K562 (cell line): ENCODE data around the gene GLRA3. TPM values are rescaled to one million over a fixed set of nuclear protein-coding genes. Genes with fewer than 3 reads are reported as not detected.

Source experiments
- ATAC-seq: fragments of 200-7000 bp; cut with Tn5 transposase; 3 replicates; pipeline ENCODE4 v1.9.1; 2020; ENCODE audit warnings: moderate library complexity
- BruUV-seq: library from RNA; stranded (reverse); fragments of 400-500 nt; replicated peaks from 2 replicates; lab custom pipeline; 2021; lab: Mats Ljungman, UMichigan
- CTCF ChIA-PET: fragments of 300-600 bp; formaldehyde crosslinking; extraction: SDS; loops from one replicate; lab custom pipeline; 2021; ENCODE audit warnings: low intra/inter-chr PET ratio; lab: Yijun Ruan, JAX
- POLR2A ChIA-PET: fragments of 300-600, 350-650 bp; sonication (Branson Sonifier 250); formaldehyde crosslinking; extraction: SDS; loops from one replicate; lab custom pipeline; 2021; ENCODE audit warnings: antibody characterized with exemption, inconsistent platforms; lab: Yijun Ruan, JAX
- DNase-seq, 4 experiments: peaks; one replicate each; pipeline versions ENCODE4 v3.0.0 to v3.0.0-alpha.2; 2011 to 2018; ENCODE audit warnings: low spot score in 3 of 4, mixed read lengths in 3 of 4; ENCODE audit errors: extremely low read depth in 1 of 4
- FAIRE-seq: peaks from 2 replicates; lab custom pipeline; 2011; peaks lifted over from hg19 to GRCh38; lab: Jason Lieb, UNC
- H2AFZ ChIP-seq: 2 replicates; pipeline ENCODE4 v1.6.0; 2011; ENCODE audit warnings: low read depth, low read length, control low read depth, inconsistent platforms
- H3K27ac ChIP-seq: fragments of 200-600 bp; 3 replicates; pipeline ENCODE4 v1.8.0; 2011; ENCODE audit warnings: low read depth, mild to moderate bottlenecking, control low read depth, inconsistent platforms, low read length, moderate library complexity, mixed read lengths; ENCODE audit errors: extremely low read depth
- H3K27me3 ChIP-seq, 2 experiments: fragments of 300-600 bp in 1 of 2; 2 replicates in 1 of 2; 3 replicates in 1 of 2; pipeline versions ENCODE4 v1.6.0 to v1.8.0; 2011; ENCODE audit warnings: inconsistent platforms in 2 of 2, low read length in 2 of 2, mild to moderate bottlenecking in 1 of 2, mixed read lengths in 1 of 2, moderate library complexity in 1 of 2; ENCODE audit not compliant: control insufficient read depth in 2 of 2, insufficient read depth in 2 of 2
- H3K36me3 ChIP-seq: fragments of 300-600 bp; 3 replicates; pipeline ENCODE4 v1.8.0; 2011; ENCODE audit warnings: mild to moderate bottlenecking, low read length, inconsistent platforms; ENCODE audit not compliant: control insufficient read depth, insufficient read depth
- H3K4me1 ChIP-seq, 2 experiments: fragments of 200-600 bp in 1 of 2; replicated peaks in 1 of 2; 2 replicates in 1 of 2; 3 replicates in 1 of 2; pipeline versions ENCODE4 v1.5.1 to v1.8.0; 2011; ENCODE audit warnings: inconsistent platforms in 2 of 2, low read length in 2 of 2, mild to moderate bottlenecking in 1 of 2, mixed read lengths in 1 of 2, moderate library complexity in 1 of 2; ENCODE audit not compliant: control insufficient read depth in 2 of 2, insufficient read depth in 2 of 2
- H3K4me2 ChIP-seq: 2 replicates; pipeline ENCODE4 v1.6.1; 2011; ENCODE audit warnings: low read length, control low read depth, inconsistent platforms, mixed read lengths; ENCODE audit not compliant: insufficient read depth
- H3K4me3 ChIP-seq: fragments of 200-600 bp; sonication (generic), shearing (Covaris generic); 2 replicates; pipeline ENCODE4 v1.5.1; 2016; ENCODE audit warnings: control low read depth, inconsistent platforms
- H3K79me2 ChIP-seq: fragments of 200-600 bp; 3 replicates; pipeline ENCODE4 v1.8.0; 2011; ENCODE audit warnings: low read length, inconsistent platforms; ENCODE audit not compliant: control insufficient read depth, insufficient read depth
- H3K9ac ChIP-seq, 2 experiments: 2 replicates each; pipeline versions ENCODE4 v1.6.0 to v1.6.1; 2011; ENCODE audit warnings: low read depth in 2 of 2, low read length in 2 of 2, control low read depth in 1 of 2, inconsistent platforms in 1 of 2, mild to moderate bottlenecking in 1 of 2, mixed read lengths in 1 of 2; ENCODE audit not compliant: insufficient read depth in 1 of 2
- H3K9me1 ChIP-seq: one replicate; pipeline ENCODE4 v1.6.0; 2011; ENCODE audit warnings: inconsistent platforms, mild to moderate bottlenecking, low read length, moderate library complexity; ENCODE audit not compliant: control insufficient read depth, insufficient read depth
- H3K9me3 ChIP-seq: replicated peaks from 2 replicates; pipeline ENCODE4 v1.5.1; 2011; ENCODE audit warnings: low read depth, low read length, inconsistent platforms; ENCODE audit not compliant: control insufficient read depth, insufficient read depth
- H4K20me1 ChIP-seq: replicated peaks from 2 replicates; pipeline ENCODE4 v1.6.1; 2011; ENCODE audit warnings: low read length, inconsistent platforms, mixed read lengths; ENCODE audit not compliant: control insufficient read depth, insufficient read depth
- C11orf30 ChIP-seq: fragments of 450-650 bp; IDR thresholded peaks from 2 replicates; pipeline ENCODE4 v1.6.1; 2016; ENCODE audit warnings: low read depth, mild to moderate bottlenecking
- FOSL1 ChIP-seq: fragments of 200-800 bp; sonication (Bioruptor generic); conservative IDR thresholded peaks from 2 replicates; pipeline ENCODE4 v1.6.1; 2016; ENCODE audit warnings: missing genetic modification characterization, missing compliant biosample characterization
- GATAD2A ChIP-seq: fragments of 450-650 bp; IDR thresholded peaks from 2 replicates; pipeline ENCODE4 v1.6.1; 2017
- IRF2 ChIP-seq: sonication (generic); formaldehyde crosslinking; IDR thresholded peaks from 2 replicates; pipeline ENCODE4 v1.8.1; 2022; ENCODE audit warnings: mild to moderate bottlenecking, missing genetic modification reagents
- KAT7 ChIP-seq: sonication (generic); formaldehyde crosslinking; IDR thresholded peaks from 2 replicates; pipeline ENCODE4 v1.8.0; 2022; ENCODE audit warnings: missing genetic modification reagents, mild to moderate bottlenecking, borderline replicate concordance
- MED1 ChIP-seq: sonication (generic); formaldehyde crosslinking; IDR thresholded peaks from 2 replicates; pipeline ENCODE4 v1.8.1; 2023; ENCODE audit warnings: missing genetic modification reagents, borderline replicate concordance
- MEF2A ChIP-seq: IDR thresholded peaks from 2 replicates; pipeline ENCODE4 v1.6.1; 2011; ENCODE audit warnings: low read depth, mild to moderate bottlenecking, low read length, moderate library complexity; ENCODE audit not compliant: control insufficient read depth
- MEF2D ChIP-seq: conservative IDR thresholded peaks from 2 replicates; pipeline ENCODE4 v1.6.1; 2016; ENCODE audit warnings: low read depth, missing genetic modification characterization, missing compliant biosample characterization
- OTX1 ChIP-seq: fragments of 450-650 bp; formaldehyde crosslinking; IDR thresholded peaks from 2 replicates; pipeline ENCODE4 v1.4.0; 2022; ENCODE audit warnings: mild to moderate bottlenecking
- RBM17 ChIP-seq: fragments of 200-400 bp; formaldehyde crosslinking; IDR thresholded peaks from 2 replicates; pipeline ENCODE4 v1.6.1; 2017; ENCODE audit warnings: low read depth, mild to moderate bottlenecking, low read length, borderline replicate concordance
- SIRT6 ChIP-seq: IDR thresholded peaks from one replicate; pipeline ENCODE4 v1.6.1; 2012; ENCODE audit warnings: low read depth, mild to moderate bottlenecking, control low read depth, inconsistent platforms, low read length, moderate library complexity
- ZNF431 ChIP-seq: sonication (generic); formaldehyde crosslinking; IDR thresholded peaks from 2 replicates; pipeline ENCODE4 v1.8.0; 2022; ENCODE audit warnings: mild to moderate bottlenecking, missing genetic modification reagents
- WGBS: fragments of 100-300 bp; shearing (Covaris generic); methylation state at CpG from one replicate; pipeline ENCODE4 v1.1.6; 2016; ENCODE audit warnings: low coverage, mixed read lengths; ENCODE audit not compliant: insufficient coverage; ENCODE audit errors: missing lambda C conversion rate; 5-methylcytosine and 5-hydroxymethylcytosine counted together
- in situ Hi-C: fragments of 300-500 bp; cut with MboI; formaldehyde crosslinking; loops from 4 replicates; pipeline ENCODE4 v1.15.0; 2018; ENCODE audit warnings: inconsistent platforms, mixed read lengths
- intact Hi-C: fragments of 100-400 bp; cut with micrococcal nuclease; formaldehyde crosslinking; loops from 2 replicates; pipeline ENCODE4 v1.14.2; 2022
- polyA plus RNA-seq, 8 experiments: library from polyadenylated mRNA; depleted of rRNA in 4 of 8; stranded (reverse) in 5 of 8; unstranded in 3 of 8; fragments of >200 nt; fragmentation: Nextera tagmentation in 2 of 8; fragmentation: Illumina TruSeq in 1 of 8; extraction: Ambion mirVana in 2 of 8; extraction: Trizol in 1 of 8; gene quantifications; 2 replicates each; pipeline versions ENCODE4 v1.2.1 to v1.2.3, GENCODE V29; 2011 to 2014; ENCODE audit warnings: inconsistent platforms in 1 of 8, missing spikeins in 1 of 8
- total RNA-seq, 7 experiments: library from RNA; depleted of rRNA in 6 of 7; stranded (reverse); fragments of >200 nt in 6 of 7; fragmentation: Illumina TruSeq in 2 of 7; extraction: Trizol in 2 of 7; gene quantifications; 2 replicates each; pipeline versions ENCODE4 v1.2.1 to v1.2.3, GENCODE V29; 2011 to 2021; ENCODE audit warnings: low replicate concordance in 1 of 7
- TF ChIP-seq, protein P1 (sequence below): fragments of 200-400 bp; formaldehyde crosslinking; IDR thresholded peaks from 2 replicates; pipeline ENCODE4 v1.6.1; 2017; ENCODE audit warnings: mild to moderate bottlenecking, low read depth, low read length, moderate library complexity
- TF ChIP-seq, protein P2 (sequence below): fragments of 250-450 bp; sonication (Bioruptor Pico); IDR thresholded peaks from 2 replicates; pipeline ENCODE4 v1.4.0; 2020; ENCODE audit warnings: mild to moderate bottlenecking

The GLRA3 gene
- total and polyA plus RNA-seq, 9 of the 15 experiments (the other 6 are each of a cell fraction or from before 2014, with no cell fraction given), result 0.06 to 0.14 (median 0.08) TPM; not detected in 2

DNA sequence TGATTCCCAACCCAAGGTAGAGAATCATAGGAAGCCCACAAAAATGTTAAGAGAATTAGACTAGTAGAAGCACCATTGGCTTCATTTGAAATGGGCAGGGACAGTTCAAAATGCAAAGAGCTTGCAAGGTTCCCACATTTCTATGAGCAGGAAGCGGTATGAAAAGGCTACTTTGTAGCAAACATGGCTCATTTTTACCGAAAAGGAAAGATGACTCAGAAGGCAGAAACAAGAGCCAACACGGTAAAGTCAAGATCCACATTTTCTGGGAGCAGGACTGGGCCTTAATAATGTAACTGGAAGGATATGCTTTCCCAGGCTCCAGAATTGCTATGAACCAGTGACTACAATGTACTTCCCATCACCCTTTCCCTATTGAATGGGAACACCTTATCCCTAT lies 89.5 kb downstream of the GLRA3 start:
- no peaks in the 10 kb centered on the region for H3K27me3 ChIP-seq
- H2AFZ ChIP-seq, result peak overlapping the region; percentile 42; the same call in 1 of the 2 replicates
- ChIA-PET CTCF (no interaction called here), POLR2A (no interaction called here)
- FAIRE-seq (no peak), DNase-seq (no peak), ATAC-seq (no peak)
- TF ChIP-seq MED1 (CRISPR knock-in tag) (no peak), MEF2D (tag) (no peak), MEF2A (peak; percentile 50; the same call in 1 of the 2 replicates)
- 16% methylated on average over 3 of the region's 3 CpGs for WGBS
- H3K9me1 ChIP-seq, result no peaks in the 10 kb centered on the region
- H3K4me2 ChIP-seq, result no peak overlapping the region
- no peaks in the 10 kb centered on the region; the same call in 1 of the 2 replicates for H3K9me3 ChIP-seq
- H3K27ac ChIP-seq, result no peak overlapping the region
- in situ Hi-C loops (no loop called here), intact Hi-C loops (no loop called here)
- no TSS peak for BruUV-seq
- no peaks in the 10 kb centered on the region for H3K4me1 ChIP-seq
- no peaks in the 10 kb centered on the region for H4K20me1 ChIP-seq
- H3K4me3 ChIP-seq, result no peak overlapping the region
- no peak overlapping the region for H3K9ac ChIP-seq
- H3K36me3 ChIP-seq, result no peaks in the 10 kb centered on the region
- no peaks in the 10 kb centered on the region for H3K79me2 ChIP-seq

DNA sequence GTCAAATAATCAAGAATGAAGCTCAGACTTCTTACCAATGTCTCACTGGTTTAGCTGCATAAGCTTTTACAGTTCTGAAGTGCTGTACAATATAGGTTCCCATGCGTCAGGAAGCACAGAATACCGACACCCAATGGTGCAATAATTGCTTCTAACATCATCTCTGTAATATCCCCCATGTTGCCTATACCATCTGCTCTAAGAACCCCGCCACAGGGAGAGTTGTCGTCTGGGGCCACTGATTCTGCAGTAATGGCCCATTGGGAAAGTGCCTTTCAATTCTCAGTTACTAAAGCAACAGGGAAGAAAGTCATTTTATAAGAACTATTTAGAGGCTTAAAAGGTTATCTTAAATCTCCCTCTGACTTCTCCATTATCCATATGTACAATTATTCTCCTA lies 94.9 kb downstream of the GLRA3 start:
- WGBS, result 63% methylated on average over 4 of the region's 4 CpGs
- Histone ChIP-seq H3K9me1 (no peaks in the 10 kb centered on the region), H3K4me2 (no peak overlapping the region), H3K27me3 (no peaks in the 10 kb centered on the region), H4K20me1 (no peaks in the 10 kb centered on the region), H3K27ac (no peak overlapping the region), H3K4me3 (no peak overlapping the region), H2AFZ (no peak overlapping the region), H3K79me2 (no peaks in the 10 kb centered on the region), H3K36me3 (no peaks in the 10 kb centered on the region), H3K9me3 (no peaks in the 10 kb centered on the region), H3K4me1 (no peaks in the 10 kb centered on the region), H3K9ac (no peak overlapping the region)
- intact Hi-C loops, result no loop called here
- in situ Hi-C loops, result no loop called here
- no peak for FAIRE-seq
- no peak for ATAC-seq
- POLR2A ChIA-PET, result no interaction called here
- no TSS peak for BruUV-seq
- no peak for DNase-seq
- CTCF ChIA-PET, result no interaction called here
- TF ChIP-seq GATAD2A (no peak), C11orf30 (no peak), ZNF431 (no peak), KAT7 (CRISPR knock-in tag) (no peak), SIRT6 (no peak), FOSL1 (no peak), OTX1 (CRISPR knock-in tag) (no peak), IRF2 (CRISPR knock-in tag) (no peak), RBM17 (no peak)
- TF ChIP-seq, protein P1, sequence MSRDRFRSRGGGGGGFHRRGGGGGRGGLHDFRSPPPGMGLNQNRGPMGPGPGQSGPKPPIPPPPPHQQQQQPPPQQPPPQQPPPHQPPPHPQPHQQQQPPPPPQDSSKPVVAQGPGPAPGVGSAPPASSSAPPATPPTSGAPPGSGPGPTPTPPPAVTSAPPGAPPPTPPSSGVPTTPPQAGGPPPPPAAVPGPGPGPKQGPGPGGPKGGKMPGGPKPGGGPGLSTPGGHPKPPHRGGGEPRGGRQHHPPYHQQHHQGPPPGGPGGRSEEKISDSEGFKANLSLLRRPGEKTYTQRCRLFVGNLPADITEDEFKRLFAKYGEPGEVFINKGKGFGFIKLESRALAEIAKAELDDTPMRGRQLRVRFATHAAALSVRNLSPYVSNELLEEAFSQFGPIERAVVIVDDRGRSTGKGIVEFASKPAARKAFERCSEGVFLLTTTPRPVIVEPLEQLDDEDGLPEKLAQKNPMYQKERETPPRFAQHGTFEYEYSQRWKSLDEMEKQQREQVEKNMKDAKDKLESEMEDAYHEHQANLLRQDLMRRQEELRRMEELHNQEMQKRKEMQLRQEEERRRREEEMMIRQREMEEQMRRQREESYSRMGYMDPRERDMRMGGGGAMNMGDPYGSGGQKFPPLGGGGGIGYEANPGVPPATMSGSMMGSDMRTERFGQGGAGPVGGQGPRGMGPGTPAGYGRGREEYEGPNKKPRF, result no peak
- TF ChIP-seq, protein P2, sequence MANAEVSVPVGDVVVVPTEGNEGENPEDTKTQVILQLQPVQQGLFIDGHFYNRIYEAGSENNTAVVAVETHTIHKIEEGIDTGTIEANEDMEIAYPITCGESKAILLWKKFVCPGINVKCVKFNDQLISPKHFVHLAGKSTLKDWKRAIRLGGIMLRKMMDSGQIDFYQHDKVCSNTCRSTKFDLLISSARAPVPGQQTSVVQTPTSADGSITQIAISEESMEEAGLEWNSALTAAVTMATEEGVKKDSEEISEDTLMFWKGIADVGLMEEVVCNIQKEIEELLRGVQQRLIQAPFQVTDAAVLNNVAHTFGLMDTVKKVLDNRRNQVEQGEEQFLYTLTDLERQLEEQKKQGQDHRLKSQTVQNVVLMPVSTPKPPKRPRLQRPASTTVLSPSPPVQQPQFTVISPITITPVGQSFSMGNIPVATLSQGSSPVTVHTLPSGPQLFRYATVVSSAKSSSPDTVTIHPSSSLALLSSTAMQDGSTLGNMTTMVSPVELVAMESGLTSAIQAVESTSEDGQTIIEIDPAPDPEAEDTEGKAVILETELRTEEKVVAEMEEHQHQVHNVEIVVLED (CRISPR knock-in tag), result no peak
